K562 (cell line): ENCODE data around the gene GRAMD1B.

Source experiments
- CTCF ChIP-seq, 3 experiments: IDR thresholded peaks in 2 of 3; conservative IDR thresholded peaks in 1 of 3; 2 replicates each; pipeline ENCODE4 v1.5.1; 2011 to 2012; ENCODE audit warnings: low read length in 3 of 3, mild to moderate bottlenecking in 3 of 3, control low read depth in 2 of 3, improper control_type of control experiment in 1 of 3, inconsistent platforms in 1 of 3, low read depth in 1 of 3, mixed read lengths in 1 of 3, moderate library complexity in 1 of 3; ENCODE audit not compliant: insufficient read depth in 2 of 3
- FOXK1 ChIP-seq: sonication (generic); formaldehyde crosslinking; IDR thresholded peaks from 2 replicates; pipeline ENCODE4 v1.8.0; 2022; ENCODE audit warnings: missing genetic modification reagents, mild to moderate bottlenecking, borderline replicate concordance
- PCBP2 ChIP-seq: fragments of 200-400 bp; formaldehyde crosslinking; IDR thresholded peaks from 2 replicates; pipeline ENCODE4 v1.6.1; 2018; ENCODE audit warnings: low read length, low read depth, mild to moderate bottlenecking, moderate library complexity; ENCODE audit not compliant: poor library complexity, severe bottlenecking
- U2AF2 ChIP-seq: fragments of 200-400 bp; formaldehyde crosslinking; optimal IDR thresholded peaks from 2 replicates; pipeline ENCODE3; 2017; ENCODE audit warnings: low read depth, mild to moderate bottlenecking, low read length

GRCh38 chr11:123587559-123587958 lies 157.5 kb downstream of the GRAMD1B start:
- TF ChIP-seq CTCF (IDR thresholded peaks at IDR 0.05 in 2 of 3, conservative IDR thresholded peaks at IDR 0.05 in 1 of 3; ENCODE audit: insufficient read depth in 2 of 3, low read depth in 1 of 3, low read length in 3 of 3) (no peak), FOXK1 (CRISPR knock-in tag) (no peak), U2AF2 (no peak), PCBP2 (no peak)
